ENCODE data around the gene CLCN2. TPM values are rescaled to one million over a fixed set of nuclear protein-coding genes. Genes with fewer than 3 reads are reported as not detected.

The CLCN2 gene
- 10 to 100 TPM in 1 of 2 donors, 1 to 10 TPM in 1; 7.5 to 12.2 TPM for total RNA-seq

DNA sequence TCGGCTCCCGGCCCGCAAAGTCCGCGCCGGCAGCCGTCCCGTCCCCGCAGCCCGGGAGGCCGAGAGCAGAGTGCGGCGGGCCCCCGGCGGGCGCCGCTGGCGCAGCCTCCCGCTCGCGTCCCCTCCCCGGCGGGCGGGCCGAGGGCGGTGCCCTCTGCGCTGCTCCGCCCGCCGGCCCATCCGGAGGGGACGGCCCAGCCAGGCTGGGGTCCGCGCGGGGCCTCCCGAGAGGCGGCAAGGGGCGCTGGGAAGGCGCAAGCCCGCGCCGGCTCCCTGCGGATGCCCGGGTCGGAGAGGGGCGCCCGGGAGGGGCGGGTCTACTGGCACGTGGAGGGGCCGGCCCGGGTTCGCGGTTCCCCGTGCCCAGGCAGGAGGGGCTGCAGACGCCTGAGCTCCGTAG is at the start of gene CLCN2, which contains the start of gene POLR2H:
CLCN2 (minus strand) TSS at position 74 of the 400 bp plus-strand sequence. CDS start 126 bp downstream, outside the sequence.
POLR2H (plus strand) TSS at position 179 of the 400 bp plus-strand sequence. CDS start 1,783 bp downstream, outside the sequence.
- H3K27me3 ChIP-seq, result no peaks in the 10 kb centered on the region
- H3K27ac ChIP-seq, result peak within 1 kb of the TSS; percentile 95 to 97 (median 96)
- H3K9me3 ChIP-seq, result no peaks in the 10 kb centered on the region
- peaks cover 0 to 3% of the 10 kb centered on the region in 2 donors for H3K36me3 ChIP-seq (replicated peaks in 1 of 2; ENCODE audit: insufficient read depth in 1 of 2, low read depth in 2 of 2)
- DNase-seq, result peak; percentile 47 to 64 (median 54)
- peaks cover 36% of the 10 kb centered on the region for H3K4me1 ChIP-seq
- peak within 1 kb of the TSS; percentile 57 to 69 for H3K4me3 ChIP-seq
- 0% methylated on average over 55 of the region's 56 CpGs; no CpG with 5 or more reads in 1 of the 2 donors for WGBS, 2 donors
- ATAC-seq, result peak; percentile 51
- intact Hi-C loops (cut with DNase I), result no loop called here
- TF ChIP-seq POLR2A (IDR thresholded peaks at IDR 0.05), result peak in 2 of 3 donors; percentile 48 to 50
- TF ChIP-seq, protein P1, sequence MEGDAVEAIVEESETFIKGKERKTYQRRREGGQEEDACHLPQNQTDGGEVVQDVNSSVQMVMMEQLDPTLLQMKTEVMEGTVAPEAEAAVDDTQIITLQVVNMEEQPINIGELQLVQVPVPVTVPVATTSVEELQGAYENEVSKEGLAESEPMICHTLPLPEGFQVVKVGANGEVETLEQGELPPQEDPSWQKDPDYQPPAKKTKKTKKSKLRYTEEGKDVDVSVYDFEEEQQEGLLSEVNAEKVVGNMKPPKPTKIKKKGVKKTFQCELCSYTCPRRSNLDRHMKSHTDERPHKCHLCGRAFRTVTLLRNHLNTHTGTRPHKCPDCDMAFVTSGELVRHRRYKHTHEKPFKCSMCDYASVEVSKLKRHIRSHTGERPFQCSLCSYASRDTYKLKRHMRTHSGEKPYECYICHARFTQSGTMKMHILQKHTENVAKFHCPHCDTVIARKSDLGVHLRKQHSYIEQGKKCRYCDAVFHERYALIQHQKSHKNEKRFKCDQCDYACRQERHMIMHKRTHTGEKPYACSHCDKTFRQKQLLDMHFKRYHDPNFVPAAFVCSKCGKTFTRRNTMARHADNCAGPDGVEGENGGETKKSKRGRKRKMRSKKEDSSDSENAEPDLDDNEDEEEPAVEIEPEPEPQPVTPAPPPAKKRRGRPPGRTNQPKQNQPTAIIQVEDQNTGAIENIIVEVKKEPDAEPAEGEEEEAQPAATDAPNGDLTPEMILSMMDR (IDR thresholded peaks at IDR 0.05), result no peak

DNA sequence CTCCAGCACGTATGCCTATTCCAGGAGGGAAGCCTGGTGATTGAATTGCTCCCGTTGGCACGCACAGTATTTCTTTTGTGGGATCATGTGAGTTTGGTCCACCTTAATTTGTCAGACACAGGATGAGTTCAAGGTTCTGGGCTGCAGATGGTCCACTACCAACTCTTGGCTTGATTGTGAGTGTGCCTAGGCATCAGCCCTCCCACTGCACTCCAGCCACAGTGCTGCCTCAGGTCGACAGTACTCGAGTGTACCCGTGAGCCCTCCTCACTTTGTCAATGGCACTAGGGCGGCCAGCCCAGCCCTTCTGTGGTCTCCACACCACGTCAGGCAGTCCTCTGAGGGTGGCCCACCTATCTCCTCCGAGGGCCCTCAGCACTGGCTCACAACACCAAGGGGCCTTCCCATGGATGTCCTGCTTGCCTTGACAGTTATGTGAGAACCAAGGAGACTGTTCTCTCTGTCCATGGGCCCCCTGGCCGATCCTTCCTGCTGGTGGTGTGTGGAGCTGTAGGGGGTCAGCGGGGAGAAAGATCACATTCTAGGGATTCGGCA is 48.6 kb upstream of the CLCN2 start:
- no peak for ATAC-seq

DNA sequence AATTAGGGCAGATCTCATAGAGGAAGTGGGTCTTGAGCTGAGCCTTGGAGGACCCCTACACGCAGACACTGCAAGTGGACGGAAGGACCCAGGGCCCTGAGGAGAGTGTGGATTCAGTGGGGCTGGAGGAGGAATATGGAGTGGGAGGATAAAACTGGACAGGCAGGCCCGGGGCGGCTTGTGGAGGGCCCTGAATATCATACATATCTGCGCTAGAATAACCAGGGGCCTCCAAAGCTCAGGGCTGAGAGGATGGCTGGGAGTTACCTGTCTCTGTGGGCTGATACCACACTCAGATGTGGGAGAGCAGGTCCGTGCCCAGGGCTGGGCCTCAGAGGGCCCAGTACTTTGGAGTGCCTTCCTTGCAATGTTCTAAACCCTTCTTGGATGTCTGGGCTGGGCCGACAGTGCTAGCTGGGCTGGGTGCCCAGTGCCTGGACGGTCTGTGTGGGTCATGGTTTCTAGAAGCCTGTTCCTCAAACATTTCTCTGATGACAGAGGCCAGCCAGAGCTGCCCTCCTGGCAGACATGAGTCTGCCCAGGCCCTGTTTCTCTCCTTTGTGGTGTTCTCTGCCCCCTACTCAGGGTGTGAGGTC is 48.0 kb upstream of the CLCN2 start:
- Histone ChIP-seq H3K9me3 (no peaks in the 10 kb centered on the region), H3K36me3 (replicated peaks in 1 of 2; ENCODE audit: insufficient read depth in 1 of 2, low read depth in 2 of 2) (no peaks in the 10 kb centered on the region), H3K27me3 (no peaks in the 10 kb centered on the region), H3K4me3 (no peak overlapping the region), H3K27ac (no peak overlapping the region), H3K4me1 (no peaks in the 10 kb centered on the region)
- intact Hi-C loops (cut with DNase I), result no loop called here
- WGBS, 2 donors, result 85 to 90% methylated on average over 6 to 8 of the region's 8 CpGs
- DNase-seq (no peak), ATAC-seq (no peak)
- TF ChIP-seq, protein P1 (IDR thresholded peaks at IDR 0.05), result no peak
- no peak for TF ChIP-seq POLR2A (IDR thresholded peaks at IDR 0.05)

More for the DNA sequence above, 48.6 kb upstream of the CLCN2 start:
- TF ChIP-seq, protein P1 (IDR thresholded peaks at IDR 0.05), result no peak
- TF ChIP-seq POLR2A (IDR thresholded peaks at IDR 0.05), result no peak
- no peak for DNase-seq
- Histone ChIP-seq H3K36me3 (replicated peaks in 1 of 2; ENCODE audit: insufficient read depth in 1 of 2, low read depth in 2 of 2) (no peaks in the 10 kb centered on the region), H3K27ac (no peak overlapping the region), H3K4me1 (no peaks in the 10 kb centered on the region), H3K27me3 (no peaks in the 10 kb centered on the region), H3K4me3 (no peak overlapping the region), H3K9me3 (no peaks in the 10 kb centered on the region)
- WGBS, 2 donors, result 68 to 69% methylated on average over 11 to 12 of the region's 12 CpGs
- intact Hi-C loops (cut with DNase I), result loop anchor here (10.0 kb wide), 1 partner anchor 105 kb away; no protein-coding TSS in a partner anchor

DNA sequence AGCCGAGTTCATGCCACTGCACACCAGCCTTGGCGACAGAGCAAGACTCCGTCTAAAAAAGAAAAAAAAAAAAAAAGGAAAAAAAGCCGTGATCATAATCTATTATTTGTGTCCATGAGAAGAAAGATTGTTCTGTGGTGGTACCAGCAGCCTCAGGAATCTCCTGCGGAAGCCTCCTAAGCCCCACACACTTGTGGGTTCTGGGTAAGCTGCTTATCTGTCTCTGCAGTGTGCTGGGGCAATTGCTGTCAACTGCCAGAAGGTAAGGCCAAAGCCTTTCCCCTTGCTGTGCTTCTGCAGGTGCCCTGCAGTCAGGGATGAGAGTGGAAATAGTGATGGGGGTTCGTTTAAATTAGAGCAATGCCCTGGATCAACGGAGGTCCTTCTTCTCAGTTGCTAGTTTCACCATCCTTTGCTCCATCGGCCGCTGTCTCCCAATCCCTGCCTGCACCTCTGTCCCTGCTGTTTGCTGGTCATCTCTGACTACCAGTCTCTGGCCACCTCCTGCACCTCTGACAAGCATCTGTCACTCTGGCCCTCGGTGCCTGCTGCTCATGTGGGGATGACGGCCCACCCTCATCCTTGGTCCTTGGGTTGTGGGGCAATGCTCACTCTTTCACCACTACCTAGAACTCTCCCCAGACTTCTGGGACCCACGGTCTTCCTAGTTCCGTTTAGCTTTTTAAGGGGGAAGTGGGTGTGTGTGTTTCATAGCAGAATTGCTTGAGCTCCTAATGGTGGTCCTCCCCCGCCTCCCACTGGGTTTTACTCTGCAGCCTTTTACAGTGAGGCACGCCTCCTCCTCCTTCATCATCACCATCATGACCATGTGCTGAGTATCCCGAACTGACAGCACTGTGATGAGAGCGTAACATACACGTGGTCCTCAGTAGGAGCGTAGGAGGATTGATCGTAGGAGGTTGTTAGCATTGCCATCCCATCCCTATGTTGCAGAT is 43.9 kb upstream of the CLCN2 start:
- Histone ChIP-seq H3K36me3 (replicated peaks in 1 of 2; ENCODE audit: insufficient read depth in 1 of 2, low read depth in 2 of 2) (no peaks in the 10 kb centered on the region), H3K27me3 (no peaks in the 10 kb centered on the region), H3K4me1 (no peaks in the 10 kb centered on the region), H3K4me3 (no peak overlapping the region), H3K9me3 (no peaks in the 10 kb centered on the region), H3K27ac (no peak overlapping the region)
- 71 to 78% methylated on average over 20 of the region's 20 CpGs for WGBS, 2 donors
- DNase-seq, result no peak
- no peak for TF ChIP-seq POLR2A (IDR thresholded peaks at IDR 0.05)
- TF ChIP-seq, protein P1 (IDR thresholded peaks at IDR 0.05), result no peak
- no peak for ATAC-seq
- intact Hi-C loops (cut with DNase I), result no loop called here

Data from body of pancreas (tissue), 4 donors.